Thymus (tissue), 11 donors: Measurements from ENCODE around the gene KRABD2.

Experiments used
- DNase-seq, 9 donors: peaks; one replicate each; pipeline ENCODE4 v3.0.0-alpha.2; 2013; ENCODE audit warnings: low spot score in 9 of 9, low read depth in 6 of 9, missing footprints in 1 of 9
- H3K27ac ChIP-seq, 2 donors: one replicate each; pipeline ENCODE4 v1.5.1; 2013; ENCODE audit warnings: control low read depth in 1 of 2, low read depth in 1 of 2, low read length in 1 of 2, mild to moderate bottlenecking in 1 of 2, moderate library complexity in 1 of 2
- H3K27me3 ChIP-seq, 2 donors: one replicate each; pipeline ENCODE4 v1.5.1; 2013; ENCODE audit warnings: low read length in 1 of 2; ENCODE audit not compliant: control insufficient read depth in 2 of 2, insufficient read depth in 1 of 2
- H3K36me3 ChIP-seq, 2 donors: one replicate each; pipeline ENCODE4 v1.5.1; 2013; ENCODE audit warnings: low read length in 1 of 2, mild to moderate bottlenecking in 1 of 2, moderate library complexity in 1 of 2; ENCODE audit not compliant: control insufficient read depth in 2 of 2, insufficient read depth in 2 of 2
- H3K4me1 ChIP-seq, 2 donors: one replicate each; pipeline ENCODE4 v1.5.1; 2013; ENCODE audit warnings: low read length in 2 of 2; ENCODE audit not compliant: control insufficient read depth in 2 of 2, insufficient read depth in 2 of 2
- H3K4me3 ChIP-seq, 2 donors: one replicate each; pipeline ENCODE4 v1.5.1; 2013; ENCODE audit warnings: low read length in 2 of 2, control low read depth in 1 of 2, mild to moderate bottlenecking in 1 of 2
- H3K9me3 ChIP-seq, 2 donors: one replicate each; pipeline ENCODE4 v1.5.1; 2013; ENCODE audit warnings: low read length in 1 of 2, mild to moderate bottlenecking in 1 of 2; ENCODE audit not compliant: control insufficient read depth in 2 of 2, insufficient read depth in 1 of 2
- WGBS: extraction: QIAGEN DNeasy Blood & Tissue Kit; methylation state at CpG from one replicate; pipeline ENCODE4 v1.1.7; 2013; 5-methylcytosine and 5-hydroxymethylcytosine counted together
- donor health status: healthy.

KRABD2 gene

GRCh38 chr17:8410883-8411238, 34.4 kb upstream of the KRABD2 start:
- no peak for DNase-seq
- H3K27ac ChIP-seq = no peak overlapping the region
- H3K4me1 ChIP-seq = no peaks in the 10 kb centered on the region
- H3K36me3 ChIP-seq = no peaks in the 10 kb centered on the region
- H3K4me3 ChIP-seq = no peak overlapping the region
- H3K9me3 ChIP-seq = no peaks in the 10 kb centered on the region
- WGBS = 99% methylated on average over 1 of the region's 1 CpG
- H3K27me3 ChIP-seq = peaks cover 0 to 23% of the 10 kb centered on the region in 2 donors

GRCh38 chr17:8409966-8410882, 33.7 kb upstream of the KRABD2 start:
- whole genome bisulfite sequencing = 32% methylated on average over 19 of the region's 19 CpGs
- Histone ChIP-seq H3K27ac (no peak overlapping the region), H3K4me3 (no peak overlapping the region), H3K27me3 (peaks cover 0 to 20% of the 10 kb centered on the region in 2 donors), H3K36me3 (no peaks in the 10 kb centered on the region), H3K4me1 (no peaks in the 10 kb centered on the region), H3K9me3 (no peaks in the 10 kb centered on the region)
- DNase-seq = peak; percentile 34 to 82 (median 62)

- no peak for DNase-seq
- 48% methylated on average over 14 of the region's 14 CpGs for WGBS
- Histone ChIP-seq H3K9me3 (no peaks in the 10 kb centered on the region), H3K27ac (no peak overlapping the region), H3K4me3 (no peak overlapping the region), H3K4me1 (no peaks in the 10 kb centered on the region), H3K36me3 (no peaks in the 10 kb centered on the region), H3K27me3 (peaks cover 0 to 18% of the 10 kb centered on the region in 2 donors)
Measured at GRCh38 chr17:8408371-8408770, 31.9 kb upstream of the KRABD2 start.

GRCh38 chr17:8406174-8406573, 29.7 kb upstream of the KRABD2 start:
- H3K36me3 ChIP-seq = no peaks in the 10 kb centered on the region
- no peak for DNase-seq
- H3K27me3 ChIP-seq = peaks cover 0 to 3% of the 10 kb centered on the region in 2 donors
- no peak overlapping the region for H3K27ac ChIP-seq
- H3K4me1 ChIP-seq = no peaks in the 10 kb centered on the region
- no peak overlapping the region for H3K4me3 ChIP-seq
- 86% methylated on average over 2 of the region's 2 CpGs for WGBS
- no peaks in the 10 kb centered on the region for H3K9me3 ChIP-seq

GRCh38 chr17:8405499-8406016, 29.1 kb upstream of the KRABD2 start:
- 94% methylated on average over 11 of the region's 11 CpGs for WGBS
- Histone ChIP-seq H3K4me1 (no peaks in the 10 kb centered on the region), H3K9me3 (no peaks in the 10 kb centered on the region), H3K27ac (no peak overlapping the region), H3K4me3 (no peak overlapping the region), H3K36me3 (no peaks in the 10 kb centered on the region), H3K27me3 (peaks cover 0 to 3% of the 10 kb centered on the region in 2 donors)
- DNase-seq = no peak

- no peaks in the 10 kb centered on the region for H3K36me3 ChIP-seq
- DNase-seq = no peak
- no peaks in the 10 kb centered on the region for H3K9me3 ChIP-seq
- no peak overlapping the region for H3K4me3 ChIP-seq
- H3K27ac ChIP-seq = no peak overlapping the region
- no peaks in the 10 kb centered on the region for H3K4me1 ChIP-seq
- WGBS = 95% methylated on average over 11 of the region's 11 CpGs
- H3K27me3 ChIP-seq = peaks cover 0 to 2% of the 10 kb centered on the region in 2 donors
Measured at GRCh38 chr17:8402921-8403536, 26.5 kb upstream of the KRABD2 start.

GRCh38 chr17:8401107-8401506, 24.6 kb upstream of the KRABD2 start:
- H3K36me3 ChIP-seq = no peaks in the 10 kb centered on the region
- H3K9me3 ChIP-seq = no peaks in the 10 kb centered on the region
- H3K4me1 ChIP-seq = no peaks in the 10 kb centered on the region
- no peak for DNase-seq
- H3K4me3 ChIP-seq = no peak overlapping the region
- no peak overlapping the region for H3K27ac ChIP-seq
- WGBS = 97% methylated on average over 2 of the region's 2 CpGs
- H3K27me3 ChIP-seq = peaks cover 0 to 15% of the 10 kb centered on the region in 2 donors

GRCh38 chr17:8398980-8399379, 22.5 kb upstream of the KRABD2 start:
- Histone ChIP-seq H3K4me1 (no peaks in the 10 kb centered on the region), H3K36me3 (no peaks in the 10 kb centered on the region), H3K27ac (no peak overlapping the region), H3K4me3 (no peak overlapping the region), H3K9me3 (no peaks in the 10 kb centered on the region), H3K27me3 (peaks cover 0 to 15% of the 10 kb centered on the region in 2 donors)
- no peak for DNase-seq
- 86% methylated on average over 6 of the region's 6 CpGs for WGBS

- no peaks in the 10 kb centered on the region for H3K9me3 ChIP-seq
- peaks cover 2 to 7% of the 10 kb centered on the region in 2 donors for H3K4me1 ChIP-seq
- no peaks in the 10 kb centered on the region for H3K36me3 ChIP-seq
- WGBS = 67% methylated on average over 13 of the region's 13 CpGs
- no peak within 1 kb of the TSS for H3K27ac ChIP-seq
- peaks cover 0 to 15% of the 10 kb centered on the region in 2 donors for H3K27me3 ChIP-seq
- H3K4me3 ChIP-seq = no peak within 1 kb of the TSS
- DNase-seq = no peak
Measured at GRCh38 chr17:8397636-8398035, 21.1 kb upstream of the KRABD2 start, which contains the start of gene RNF222. Gene RNF222 (minus strand): TSS chr17:8397827. CDS start chr17:8393461, 4,366 bp downstream.
